Measurements from ENCODE around the gene POU2F3. TPM values are rescaled to one million over a fixed set of nuclear protein-coding genes. Genes with fewer than 3 reads are reported as not detected.

Gene POU2F3
- total RNA-seq, 1 donor from 2014 or later = not detected

DNA sequence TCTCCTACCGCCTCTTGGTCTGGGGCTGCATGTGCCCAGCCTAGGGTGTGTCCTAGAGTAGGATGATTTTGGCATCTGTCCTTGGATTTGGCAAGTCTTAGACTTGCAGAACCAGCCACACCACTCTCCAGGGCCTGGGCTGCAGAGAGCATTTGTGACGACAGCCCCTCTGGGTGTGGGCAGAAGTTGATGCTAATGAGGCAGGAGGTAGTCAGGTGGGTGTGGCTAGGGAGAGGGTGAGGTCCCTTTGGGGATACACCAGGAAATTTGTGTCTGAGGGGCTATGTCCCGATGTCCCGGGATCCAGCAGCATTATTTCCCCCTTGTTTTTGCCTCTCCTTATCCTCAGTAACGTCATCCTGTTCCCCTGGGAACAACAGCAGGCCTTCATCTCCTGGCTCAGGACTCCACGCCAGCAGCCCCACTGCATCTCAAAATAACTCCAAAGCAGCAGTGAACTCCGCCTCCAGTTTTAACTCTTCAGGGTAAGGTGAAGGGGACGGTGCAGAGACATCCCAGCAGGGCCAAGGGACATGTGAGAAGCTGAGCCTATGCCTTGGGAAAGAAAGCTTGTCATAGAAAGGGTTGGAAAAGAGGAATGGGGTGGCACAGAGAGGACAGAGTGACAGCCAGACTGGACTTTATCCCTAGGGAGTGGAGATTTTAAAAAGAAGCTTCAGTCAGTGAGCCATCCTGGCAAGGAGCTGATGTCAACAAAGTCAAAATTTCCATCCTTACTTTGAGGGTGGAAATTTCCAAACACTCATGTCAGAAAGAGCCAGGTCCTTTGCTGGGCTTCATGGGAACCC, 77.1 kb downstream of the POU2F3 start:
- Histone ChIP-seq H3K9me3 (ENCODE audit: low read depth) (no peaks in the 10 kb centered on the region), H3K27me3 (no peaks in the 10 kb centered on the region), H3F3A (ENCODE audit: low read depth) (peaks cover 10% of the 10 kb centered on the region), H3K4me3 (no peak overlapping the region), H4K20me1 (ENCODE audit: low read depth) (no peaks in the 10 kb centered on the region), H2AFZ (replicated peaks) (peak overlapping the region; percentile 92), H3K27ac (no peak overlapping the region), H3K4me2 (no peak overlapping the region), H3K79me2 (ENCODE audit: low read depth) (no peaks in the 10 kb centered on the region), H3K9ac (no peak overlapping the region), H3K36me3 (no peaks in the 10 kb centered on the region), H3K4me1 (peaks cover 17% of the 10 kb centered on the region)
- no peak for TF ChIP-seq EZH2 (IDR thresholded peaks at IDR 0.05)
- no peak for TF ChIP-seq CTCF (IDR thresholded peaks at IDR 0.05)
- TF ChIP-seq EZH2phosphoT487 (IDR thresholded peaks at IDR 0.05) = no peak
- Mint-ChIP-seq H3K27ac (no peak overlapping the region), H3K4me3 (no peak overlapping the region), H3K36me3 (no peaks in the 10 kb centered on the region), H3K9me3 (no peaks in the 10 kb centered on the region), H3K27me3 (ENCODE audit: insufficient read depth, low read depth) (no peaks in the 10 kb centered on the region), H3K4me1 (peaks cover 13% of the 10 kb centered on the region)
- no peak for DNase-seq (ENCODE audit: low spot score)

GRCh38 chr11:120317689-120318480, 77.9 kb downstream of the POU2F3 start:
- Histone ChIP-seq H3K9ac (no peak overlapping the region), H2AFZ (replicated peaks) (no peak overlapping the region), H3K9me3 (ENCODE audit: low read depth) (no peaks in the 10 kb centered on the region), H3K4me1 (peaks cover 17% of the 10 kb centered on the region), H3K27me3 (no peaks in the 10 kb centered on the region), H3K27ac (no peak overlapping the region), H3K4me2 (no peak overlapping the region), H3K4me3 (no peak overlapping the region), H3F3A (ENCODE audit: low read depth) (peaks cover 10% of the 10 kb centered on the region), H4K20me1 (ENCODE audit: low read depth) (no peaks in the 10 kb centered on the region), H3K36me3 (no peaks in the 10 kb centered on the region), H3K79me2 (ENCODE audit: low read depth) (no peaks in the 10 kb centered on the region)
- H3K9me3 Mint-ChIP-seq = no peaks in the 10 kb centered on the region
- TF ChIP-seq EZH2 (IDR thresholded peaks at IDR 0.05) = no peak
- no peak for TF ChIP-seq EZH2phosphoT487 (IDR thresholded peaks at IDR 0.05)
- no peak overlapping the region for H3K4me3 Mint-ChIP-seq
- H3K36me3 Mint-ChIP-seq = no peaks in the 10 kb centered on the region
- DNase-seq (ENCODE audit: low spot score) = no peak
- no peak overlapping the region for H3K27ac Mint-ChIP-seq
- peaks cover 13% of the 10 kb centered on the region for H3K4me1 Mint-ChIP-seq
- H3K27me3 Mint-ChIP-seq (ENCODE audit: insufficient read depth, low read depth) = no peaks in the 10 kb centered on the region

- H3F3A ChIP-seq (ENCODE audit: low read depth) = peaks cover 12% of the 10 kb centered on the region
- H3K4me1 ChIP-seq = peaks cover 17% of the 10 kb centered on the region
- no peak overlapping the region for H2AFZ ChIP-seq (replicated peaks)
- Mint-ChIP-seq H3K27me3 (ENCODE audit: insufficient read depth, low read depth) (no peaks in the 10 kb centered on the region), H3K27ac (no peak overlapping the region), H3K36me3 (no peaks in the 10 kb centered on the region), H3K4me3 (no peak overlapping the region), H3K4me1 (peaks cover 12% of the 10 kb centered on the region), H3K9me3 (no peaks in the 10 kb centered on the region)
- no peak overlapping the region for H3K27ac ChIP-seq
- no peaks in the 10 kb centered on the region for H4K20me1 ChIP-seq (ENCODE audit: low read depth)
- H3K79me2 ChIP-seq (ENCODE audit: low read depth) = no peaks in the 10 kb centered on the region
- H3K27me3 ChIP-seq = no peaks in the 10 kb centered on the region
- DNase-seq (ENCODE audit: low spot score) = no peak
- no peaks in the 10 kb centered on the region for H3K9me3 ChIP-seq (ENCODE audit: low read depth)
- no peak overlapping the region for H3K4me2 ChIP-seq
- H3K4me3 ChIP-seq = no peak overlapping the region
- TF ChIP-seq EZH2 (IDR thresholded peaks at IDR 0.05) (no peak), CTCF (IDR thresholded peaks at IDR 0.05) (no peak), EZH2phosphoT487 (IDR thresholded peaks at IDR 0.05) (no peak)
- no peaks in the 10 kb centered on the region for H3K36me3 ChIP-seq
- no peak overlapping the region for H3K9ac ChIP-seq
Measured at GRCh38 chr11:120318906-120319305, 79.0 kb downstream of the POU2F3 start.
